Endometrial microvascular endothelial cells (primary cell): ENCODE data around the gene GGA2. TPM values are rescaled to one million over a fixed set of nuclear protein-coding genes. Genes with fewer than 3 reads are reported as not detected.

ENCODE experiments used
- in situ Hi-C: cut with HindIII; loops from 2 replicates; pipeline ENCODE4 v1.10.0; 2017; ENCODE audit warnings: low sequenced_read_pairs, low pct_unique_long_range_greater_than_20kb; ENCODE audit errors: inconsistent ontology term
- total RNA-seq: library from RNA; depleted of rRNA; stranded (reverse); fragments of >200 nt; gene quantifications from one replicate; pipeline ENCODE4 v1.2.3, GENCODE V29; 2015; ENCODE audit errors: inconsistent ontology term

Gene GGA2
- total RNA-seq, 1 donor from 2014 or later, result 17.7 TPM

DNA sequence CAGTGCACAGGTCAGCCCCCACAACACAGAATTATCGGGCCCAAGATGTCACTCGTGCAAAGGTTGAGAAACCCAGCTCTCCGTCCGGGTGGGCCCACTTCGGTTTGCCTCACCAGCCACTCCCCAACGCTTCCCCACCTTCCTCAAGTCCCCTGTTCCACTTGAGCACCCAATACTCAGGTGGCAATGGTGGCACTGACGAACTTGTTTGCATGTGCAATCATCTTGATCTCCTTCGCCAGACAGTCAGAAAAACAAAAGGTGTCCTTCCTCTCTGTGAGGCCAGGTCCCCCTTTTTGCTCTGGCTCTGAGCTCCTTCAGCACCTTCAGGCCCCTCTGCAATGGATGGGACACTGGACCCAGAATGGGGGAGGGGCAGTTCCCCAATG lies 3.7 kb downstream of the GGA2 start:
- in situ Hi-C loops, result no loop called here

DNA sequence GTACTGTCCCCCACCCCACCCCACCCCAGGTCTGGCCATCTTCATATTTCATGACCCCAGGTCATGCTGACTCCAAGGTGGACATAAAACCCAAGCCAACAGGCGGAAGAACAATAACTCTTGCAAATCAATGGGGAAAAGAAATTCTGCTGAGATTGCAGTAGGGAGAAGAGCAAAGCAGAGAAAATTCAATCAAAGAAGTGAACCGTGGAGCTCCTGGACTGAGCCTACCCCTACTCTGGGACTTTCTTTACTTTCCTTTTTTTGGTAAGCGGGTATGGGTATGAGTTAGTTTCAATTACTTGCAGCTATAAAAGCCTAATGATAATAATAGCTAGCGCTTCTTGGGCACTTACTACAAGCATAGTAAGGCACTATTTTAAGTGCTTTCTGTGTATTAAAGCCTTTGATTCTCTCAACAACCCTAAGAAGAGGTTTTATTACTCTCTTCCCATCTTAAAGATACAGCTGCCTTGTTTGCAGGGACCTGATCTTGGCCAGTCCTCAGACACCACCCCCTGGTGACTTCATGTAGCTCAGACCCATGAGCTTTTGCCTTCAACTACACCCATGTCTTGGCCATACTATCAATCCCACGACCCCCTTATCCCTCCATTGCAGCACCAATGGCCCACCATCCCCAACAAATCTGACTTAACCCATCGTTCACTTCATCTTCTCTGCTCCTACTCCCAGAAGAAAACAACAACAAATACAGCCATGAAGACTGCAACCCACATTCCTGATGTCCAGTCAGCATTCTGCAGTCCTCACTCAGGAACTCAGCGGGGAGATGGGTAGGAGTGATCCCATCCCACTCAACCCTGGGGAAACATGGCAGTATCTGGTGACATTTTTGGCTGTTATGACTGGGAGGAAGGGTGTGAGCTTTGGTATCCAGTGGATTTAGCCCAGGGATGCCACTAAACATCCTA lies 4.4 kb downstream of the GGA2 start:
- in situ Hi-C loops, result no loop called here

DNA sequence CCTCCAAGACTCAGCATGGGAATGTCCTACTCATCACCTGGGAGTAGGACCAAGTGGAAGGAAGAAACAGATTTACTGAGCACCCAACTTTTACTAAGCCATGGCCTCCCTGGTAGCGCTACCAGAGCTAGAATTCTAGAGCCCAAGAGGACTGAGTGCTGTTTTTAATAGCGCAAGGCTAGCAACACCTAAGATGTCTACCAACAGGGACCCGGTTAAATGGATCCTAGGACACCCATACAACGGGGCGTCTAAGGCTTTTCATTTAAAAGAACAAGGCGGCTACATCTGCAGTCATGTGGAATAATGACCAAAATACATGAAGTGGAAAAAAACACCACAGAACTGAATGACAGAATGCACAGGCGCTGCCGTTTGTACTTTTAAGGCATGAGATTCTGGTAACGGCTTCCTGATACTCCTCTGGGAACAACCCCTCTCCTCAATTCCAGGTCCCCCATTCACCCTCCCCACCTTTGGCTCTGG lies 5.1 kb downstream of the GGA2 start:
- in situ Hi-C loops, result no loop called here

DNA sequence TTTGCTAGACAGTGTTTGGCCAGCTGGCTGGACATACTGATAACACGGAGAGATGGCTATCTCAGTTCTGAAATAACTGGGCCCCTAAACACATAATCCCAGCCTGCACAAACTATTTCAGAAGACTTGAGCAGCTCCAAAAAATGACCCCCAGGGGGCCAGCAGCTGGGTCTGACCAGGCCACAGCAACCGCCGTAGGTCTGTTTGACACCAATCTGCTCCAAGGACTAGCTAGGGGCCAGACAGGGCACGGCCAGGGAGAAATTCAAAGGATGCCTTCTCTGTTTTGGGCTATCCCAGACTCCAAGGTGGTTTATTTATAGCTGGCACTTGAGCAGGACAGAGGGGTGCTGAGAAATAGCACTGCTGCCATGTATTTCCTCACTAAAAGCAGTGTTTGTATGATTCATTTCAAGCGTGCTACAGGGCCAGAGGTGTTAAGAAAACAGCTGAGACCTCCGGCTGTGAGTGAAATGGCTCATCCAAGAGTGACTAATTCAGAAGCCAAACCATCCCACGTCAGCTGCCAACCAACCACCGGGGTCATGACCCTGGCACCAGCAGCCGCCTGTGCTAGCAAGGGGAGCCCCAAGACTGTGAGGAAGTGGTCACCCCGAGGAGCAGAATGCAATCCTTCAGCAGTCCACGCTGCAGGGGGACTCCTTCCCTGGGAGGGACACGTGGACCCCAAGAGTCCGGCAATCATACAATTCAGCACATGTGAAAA lies 5.7 kb downstream of the GGA2 start:
- in situ Hi-C loops, result no loop called here

DNA sequence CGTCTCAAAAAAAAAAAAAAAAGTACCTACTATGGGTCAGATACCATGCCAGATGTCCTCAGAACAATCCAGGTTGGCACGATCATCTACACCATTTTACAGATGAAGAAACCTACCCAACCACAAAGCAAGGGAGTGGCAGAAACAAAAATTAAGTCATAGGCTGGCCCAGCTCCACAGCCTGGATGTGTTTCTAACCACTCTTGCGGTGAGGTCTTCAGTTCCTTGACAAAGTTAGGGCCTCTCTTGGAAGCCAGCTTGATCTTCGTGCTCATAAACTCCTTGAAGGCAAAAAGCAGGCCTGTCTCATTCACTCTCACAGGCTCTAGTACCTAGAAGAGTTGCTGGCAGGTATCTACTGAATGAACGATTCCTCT lies 6.2 kb downstream of the GGA2 start:
- in situ Hi-C loops, result no loop called here

DNA sequence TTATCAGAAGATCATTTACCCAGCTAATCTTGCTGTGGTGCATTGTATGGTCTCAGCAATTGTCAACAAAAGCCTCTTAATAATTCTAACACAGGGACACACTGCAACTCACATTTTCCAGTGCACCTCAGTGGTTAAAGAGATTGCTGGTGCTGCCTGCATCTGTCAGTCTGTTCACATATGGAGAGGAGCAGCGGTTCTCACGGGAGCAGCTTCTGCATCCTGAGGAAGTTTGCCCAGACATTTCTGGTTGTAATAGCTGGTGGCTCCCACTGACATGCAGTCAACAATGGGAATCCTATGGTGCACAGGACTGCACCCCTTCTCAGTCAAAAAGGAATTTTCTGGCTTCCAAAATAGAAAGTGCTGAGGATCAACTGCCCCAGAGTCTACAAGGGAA lies 7.8 kb downstream of the GGA2 start:
- in situ Hi-C loops, result no loop called here

DNA sequence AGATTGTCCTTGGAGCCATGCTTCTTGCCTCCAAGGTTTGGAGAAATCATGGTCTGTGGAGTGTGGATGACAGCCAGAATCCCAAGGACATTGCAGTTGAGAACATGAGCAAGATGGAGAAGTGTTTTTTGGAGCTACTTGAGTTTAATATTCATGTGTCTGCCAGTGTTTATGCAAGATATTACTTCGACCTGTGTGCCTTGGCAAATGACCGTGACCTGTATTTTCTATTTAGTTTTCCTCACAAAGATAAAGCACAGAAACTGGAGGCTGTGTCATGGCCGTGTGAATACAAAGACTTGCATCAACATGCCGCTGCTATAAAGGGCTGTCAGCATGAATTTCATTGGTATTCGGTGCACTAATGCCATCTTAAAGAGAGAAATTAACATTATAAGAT lies 9.0 kb downstream of the GGA2 start:
- in situ Hi-C loops, result no loop called here

DNA sequence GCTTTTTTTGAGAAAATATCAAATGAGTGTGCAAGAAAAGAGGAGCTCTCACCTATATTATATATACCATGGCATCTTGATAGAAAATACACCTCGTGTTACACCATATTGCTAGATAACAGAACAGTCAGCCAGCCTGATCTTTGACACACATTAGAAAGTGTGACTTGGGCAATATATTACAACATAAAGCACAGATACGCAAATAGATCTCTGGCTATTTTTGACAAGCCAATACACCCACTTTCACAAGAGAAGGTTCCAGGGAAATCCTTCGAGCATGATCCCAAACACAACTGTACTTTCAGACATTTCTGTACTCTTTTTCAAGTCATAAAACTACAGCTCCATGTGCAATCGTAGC lies 9.4 kb downstream of the GGA2 start:
- in situ Hi-C loops, result no loop called here

DNA sequence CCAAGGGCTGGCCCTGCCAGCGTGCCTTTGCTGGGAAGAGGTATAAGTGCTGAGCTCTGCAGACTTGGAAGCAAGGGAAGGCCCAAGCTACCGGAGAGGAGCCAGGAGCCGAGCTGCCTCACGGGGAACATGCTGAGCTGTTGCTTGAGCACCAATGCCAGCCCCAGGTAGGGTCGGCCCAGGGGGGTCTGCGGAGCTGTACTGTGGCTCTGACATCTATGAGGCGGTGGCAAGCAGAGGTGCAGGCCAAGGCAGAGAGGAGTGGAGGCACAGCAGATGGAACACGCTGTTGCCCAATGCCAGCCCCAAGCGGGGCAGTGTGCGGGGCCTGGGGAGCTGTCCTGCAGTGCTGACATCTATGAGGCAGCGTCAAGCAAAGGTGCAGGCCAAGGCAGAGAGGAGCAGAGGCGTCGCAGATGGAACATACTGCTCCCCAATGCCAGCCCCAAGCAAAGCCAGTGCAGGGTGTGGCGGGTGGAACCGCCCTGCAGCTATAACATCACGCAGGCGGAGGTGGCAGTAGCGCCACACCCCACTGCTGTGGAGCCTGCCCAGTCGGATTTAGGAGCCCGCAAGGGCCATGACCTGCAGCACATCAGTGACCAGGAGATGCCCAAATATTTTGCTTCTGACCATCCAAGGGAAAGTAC lies 10.0 kb downstream of the GGA2 start:
- in situ Hi-C loops, result no loop called here

DNA sequence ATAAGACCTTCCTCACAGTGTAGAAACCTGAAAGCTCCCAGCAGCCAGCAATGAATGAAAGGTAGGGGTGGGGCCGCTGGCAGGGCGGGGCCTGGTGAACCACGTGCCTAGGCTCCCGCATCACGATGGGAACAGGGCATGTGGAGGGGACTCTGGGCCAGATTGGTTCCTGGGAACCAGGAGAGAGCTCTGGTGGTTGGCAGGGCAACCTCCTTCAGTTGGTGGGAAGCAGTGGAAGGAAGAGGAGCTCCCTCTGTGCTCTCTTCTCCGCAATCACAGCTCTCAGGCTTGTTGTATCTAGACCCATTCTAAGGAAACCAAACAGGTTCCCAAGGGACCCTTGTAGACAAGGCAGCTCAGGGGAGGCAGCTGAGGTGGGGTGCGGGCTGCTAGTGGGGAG lies 10.5 kb downstream of the GGA2 start:
- in situ Hi-C loops, result no loop called here

DNA sequence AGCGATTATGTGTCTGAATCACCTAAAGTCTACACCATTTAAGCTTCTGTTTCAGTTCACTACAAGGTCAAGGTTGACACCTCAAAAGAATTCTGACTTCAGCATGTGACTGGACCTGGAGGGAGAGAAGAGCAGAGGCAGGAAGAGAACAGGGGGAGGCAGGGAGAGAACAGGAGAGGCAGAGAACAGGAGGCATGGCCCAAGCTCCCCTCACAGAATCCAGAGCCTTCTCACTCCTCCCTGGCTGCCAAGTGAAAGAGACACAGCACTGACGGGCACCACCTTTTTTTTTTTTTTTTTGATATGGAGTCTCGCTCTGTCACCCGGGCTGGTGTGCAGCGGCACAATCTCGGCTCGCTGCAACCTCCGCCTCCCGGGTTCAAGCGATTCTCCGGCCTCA lies 11.4 kb downstream of the GGA2 start:
- in situ Hi-C loops, result no loop called here

DNA sequence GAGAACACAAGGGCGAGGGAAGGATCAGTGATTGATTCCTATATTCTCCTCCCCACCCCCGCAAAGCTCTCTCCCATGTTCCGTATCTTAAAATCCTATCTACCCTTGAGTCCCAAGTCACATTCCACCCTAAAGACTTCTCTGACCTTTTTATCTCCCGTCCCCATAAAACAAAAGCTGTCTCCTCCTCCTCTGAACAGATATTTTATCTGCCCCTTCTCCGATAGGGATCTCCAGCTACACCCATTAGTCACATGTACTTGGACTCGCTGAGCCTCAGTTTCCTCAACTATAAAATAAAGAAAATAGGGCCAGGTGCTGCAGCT lies 12.8 kb downstream of the GGA2 start:
- in situ Hi-C loops, result no loop called here

DNA sequence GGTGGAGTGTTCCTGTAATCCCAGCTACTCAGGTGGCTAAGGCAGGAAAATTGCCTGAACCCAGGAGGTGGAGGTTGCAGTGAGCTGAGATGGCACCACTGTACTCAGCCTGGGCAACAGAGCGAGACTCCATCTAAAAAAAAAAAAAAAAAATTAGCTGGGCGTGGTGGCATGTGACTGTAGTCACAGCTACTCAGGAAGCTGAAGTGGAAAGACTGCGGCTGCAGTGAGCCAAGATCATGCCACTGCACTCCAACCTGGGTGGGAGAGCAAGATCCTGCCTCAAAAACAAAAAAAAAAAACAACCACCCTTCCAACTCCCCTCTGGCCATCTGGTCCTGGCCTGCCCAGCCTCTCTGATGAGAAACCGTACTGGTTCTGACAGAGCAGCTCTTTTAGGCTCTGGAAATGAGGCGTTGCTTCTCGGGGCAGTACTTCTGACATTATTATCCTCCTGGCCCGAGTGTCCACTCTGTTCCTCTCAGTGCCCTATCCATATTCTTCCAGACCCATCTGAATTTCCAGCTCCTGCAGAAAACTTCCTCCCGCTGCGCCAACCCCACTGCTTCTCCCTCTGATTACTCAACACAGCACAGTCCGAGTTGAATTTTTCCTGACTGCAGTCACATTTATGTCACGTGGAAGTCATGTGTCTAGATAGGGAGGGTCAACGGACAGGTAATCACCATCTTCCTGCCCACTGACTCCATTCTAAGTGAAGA lies 13.3 kb downstream of the GGA2 start:
- in situ Hi-C loops, result no loop called here

DNA sequence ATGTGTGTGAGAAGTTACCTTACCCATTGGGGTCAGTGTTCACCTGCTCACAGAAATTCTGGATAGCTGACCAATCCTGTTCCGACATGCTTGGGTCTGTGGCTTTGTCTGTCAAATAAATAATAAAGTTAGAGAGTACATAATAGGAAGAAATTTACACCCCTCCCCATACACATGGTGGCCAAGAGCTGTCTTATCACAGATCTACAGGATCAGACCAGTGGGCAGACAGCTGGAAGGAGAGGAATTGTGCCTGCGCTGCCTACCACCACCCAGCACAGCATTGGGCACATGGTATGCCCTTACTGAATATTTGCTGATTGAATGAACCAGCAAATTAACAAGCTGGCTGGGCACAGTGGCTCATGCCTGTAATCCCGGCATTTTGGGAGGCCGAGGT lies 14.6 kb downstream of the GGA2 start:
- in situ Hi-C loops, result no loop called here

DNA sequence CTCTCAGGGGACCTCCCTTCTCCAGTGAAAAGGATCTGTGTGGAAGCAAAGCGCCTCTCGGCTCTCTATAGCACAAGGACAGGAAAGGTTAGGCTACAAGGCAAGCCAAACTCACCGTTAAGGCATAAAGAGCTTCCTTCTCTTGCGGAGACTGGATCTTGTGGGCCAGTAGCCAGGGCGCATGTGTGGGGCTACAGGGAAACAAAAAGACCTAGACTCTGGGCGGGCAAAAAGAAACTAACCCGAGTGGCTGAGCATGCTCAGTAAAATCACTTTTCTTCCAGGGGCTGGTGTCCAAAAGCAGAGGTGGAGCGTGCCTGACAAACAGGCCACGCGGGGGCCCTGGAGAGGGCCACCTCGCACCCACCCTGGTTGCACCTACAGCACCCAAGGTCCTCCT lies 16.1 kb downstream of the GGA2 start:
- in situ Hi-C loops, result no loop called here

DNA sequence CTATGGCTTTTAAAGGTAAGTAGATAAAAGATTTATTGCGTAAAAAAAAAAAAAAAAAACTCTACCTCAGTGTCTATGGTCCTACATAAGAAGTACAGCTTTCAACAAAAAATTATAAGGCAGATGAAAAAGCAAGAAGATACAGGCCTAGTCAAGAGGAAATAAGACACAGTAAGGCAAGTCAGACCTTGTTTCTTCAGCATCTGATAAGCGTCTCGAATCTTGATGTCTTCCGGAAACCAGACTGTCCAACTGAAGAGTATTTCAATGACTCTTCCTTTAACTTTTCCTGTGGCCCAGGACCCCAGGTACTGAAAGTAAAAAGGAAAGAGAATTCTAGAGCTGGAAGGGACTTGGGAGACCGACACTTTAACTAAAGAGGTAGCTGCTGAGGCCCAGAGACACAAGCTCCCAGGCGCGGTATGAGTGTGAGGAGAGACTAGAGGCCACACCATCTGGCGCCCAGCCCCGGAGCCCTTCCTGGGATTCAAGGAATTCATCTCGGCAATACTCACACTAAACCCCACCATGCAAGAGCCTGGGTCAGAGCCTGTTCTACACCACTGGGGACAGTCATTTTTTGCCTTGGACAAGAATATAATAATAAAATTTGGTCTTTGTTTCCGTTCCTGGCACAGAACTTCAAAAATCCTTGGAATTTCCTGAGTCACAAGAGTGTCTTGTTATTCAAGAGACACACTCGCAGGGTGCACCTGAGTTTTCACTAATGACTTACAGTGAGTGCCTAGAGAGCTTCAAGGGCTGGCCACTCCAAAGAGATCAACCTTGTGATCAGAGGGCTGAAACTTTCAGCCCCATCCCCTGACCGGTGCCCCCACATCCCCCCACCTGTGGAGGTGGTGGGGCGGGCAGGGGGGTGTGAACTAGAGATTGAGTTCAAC lies 18.6 kb downstream of the GGA2 start:
- in situ Hi-C loops, result no loop called here

DNA sequence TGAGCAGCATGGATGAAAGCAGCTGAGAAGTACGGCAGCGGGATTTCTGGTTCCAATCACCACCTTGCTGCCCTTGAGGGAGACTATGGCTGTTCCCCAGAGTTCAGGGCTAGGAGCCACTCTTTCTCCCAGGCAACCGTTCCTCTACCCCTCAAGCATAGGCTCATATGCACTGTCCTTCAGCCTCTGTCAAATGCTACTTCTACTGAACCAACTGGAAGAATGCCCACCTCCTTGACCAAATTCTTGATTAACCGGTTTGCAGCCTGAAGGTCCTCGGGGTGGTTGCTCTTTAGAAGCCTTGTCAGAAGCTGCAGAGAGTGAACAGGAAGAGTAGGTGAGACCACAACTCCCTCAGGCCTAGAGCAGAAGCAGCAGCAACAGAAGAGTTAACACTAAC lies 23.8 kb downstream of the GGA2 start:
- in situ Hi-C loops, result no loop called here

DNA sequence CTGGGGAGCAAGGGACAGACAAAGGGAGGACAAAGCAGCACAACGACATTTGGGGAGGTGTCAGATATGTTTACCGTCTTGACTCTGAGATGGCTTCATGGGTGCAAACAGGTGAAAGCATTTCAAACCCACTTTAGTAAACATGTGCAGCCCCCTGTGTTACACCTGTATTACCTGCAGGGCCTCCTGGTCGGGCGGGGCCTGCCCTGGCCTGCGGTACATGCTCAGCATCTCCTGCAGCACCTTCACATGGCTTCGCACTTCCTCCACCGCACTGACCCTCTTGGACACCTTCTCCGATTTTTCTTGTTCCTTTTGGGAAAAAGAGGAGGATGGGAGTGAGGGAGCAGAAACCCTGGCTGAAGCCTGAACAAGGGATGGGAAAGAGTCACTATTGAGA lies 24.5 kb downstream of the GGA2 start:
- in situ Hi-C loops, result no loop called here

DNA sequence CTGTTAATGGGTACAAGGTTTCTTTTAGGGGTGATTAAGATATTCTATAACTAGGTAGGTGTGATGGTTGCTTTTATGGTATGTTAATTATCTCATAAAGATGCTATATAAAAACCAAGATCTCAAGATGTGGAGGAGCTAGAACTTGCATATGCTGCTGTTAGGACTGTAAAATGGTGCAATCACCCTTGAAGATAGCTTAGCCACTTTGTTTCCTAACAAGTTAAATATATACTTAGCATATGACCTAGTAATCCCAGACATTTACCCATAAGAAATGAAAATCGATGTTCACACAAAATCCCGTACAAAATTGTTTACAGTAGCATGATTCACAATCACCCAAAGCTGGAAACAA lies 25.1 kb downstream of the GGA2 start:
- in situ Hi-C loops, result no loop called here
